Fibroblast of lung (primary cell): ENCODE measurements around the gene AGO1.

Source experiments
- CTCF ChIP-seq, 2 donors: IDR thresholded peaks in 1 of 2; conservative IDR thresholded peaks in 1 of 2; 1 replicate in 1 of 2; 2 replicates in 1 of 2; pipeline ENCODE4 v1.5.1; 2011 to 2012; ENCODE audit warnings: low read length in 2 of 2, control low read depth in 1 of 2, inconsistent platforms in 1 of 2, low read depth in 1 of 2, mild to moderate bottlenecking in 1 of 2
- EZH2 ChIP-seq: IDR thresholded peaks from 2 replicates; pipeline ENCODE4 v1.5.1; 2012; ENCODE audit warnings: low read length, control low read depth, mild to moderate bottlenecking; ENCODE audit errors: missing control alignments

GRCh38 chr1:35902671-35903070, 19.7 kb downstream of the AGO1 start:
- TF ChIP-seq CTCF (conservative IDR thresholded peaks at IDR 0.05 in 1 of 2, IDR thresholded peaks at IDR 0.05 in 1 of 2; ENCODE audit: low read depth in 1 of 2, low read length in 2 of 2): no peak
- no peak for TF ChIP-seq EZH2
